PFSK-1 (cell line): Measurements from ENCODE around the gene PSME2.

ENCODE experiments used
- FOXP2 ChIP-seq: optimal IDR thresholded peaks from 2 replicates; pipeline ENCODE3; 2011; ENCODE audit warnings: borderline replicate concordance, control low read depth, inconsistent platforms; ENCODE audit not compliant: insufficient read depth; ENCODE audit errors: extremely low read length, extremely low read depth
- POLR2AphosphoS5 ChIP-seq: IDR thresholded peaks from 2 replicates; pipeline ENCODE4 v1.6.1; 2012; ENCODE audit warnings: low read depth, mild to moderate bottlenecking, control low read depth, low read length, moderate library complexity
- SIN3A ChIP-seq: IDR thresholded peaks from 2 replicates; pipeline ENCODE4 v1.6.1; 2012; ENCODE audit warnings: mild to moderate bottlenecking, low read length, moderate library complexity, borderline replicate concordance; ENCODE audit not compliant: insufficient read depth
- TAF1 ChIP-seq: IDR thresholded peaks from 2 replicates; pipeline ENCODE4 v1.6.1; 2012; ENCODE audit warnings: low read length, control low read depth, borderline replicate concordance; ENCODE audit not compliant: insufficient read depth
- TF ChIP-seq, protein P1 (sequence below), 2 experiments: IDR thresholded peaks; 2 replicates each; pipeline versions ENCODE4 v1.6.1 to v1.8.0; 2011 to 2012; ENCODE audit warnings: low read depth in 2 of 2, low read length in 2 of 2, control low read depth in 1 of 2, inconsistent platforms in 1 of 2, mild to moderate bottlenecking in 1 of 2, moderate library complexity in 1 of 2; ENCODE audit not compliant: insufficient read depth in 1 of 2

DNA sequence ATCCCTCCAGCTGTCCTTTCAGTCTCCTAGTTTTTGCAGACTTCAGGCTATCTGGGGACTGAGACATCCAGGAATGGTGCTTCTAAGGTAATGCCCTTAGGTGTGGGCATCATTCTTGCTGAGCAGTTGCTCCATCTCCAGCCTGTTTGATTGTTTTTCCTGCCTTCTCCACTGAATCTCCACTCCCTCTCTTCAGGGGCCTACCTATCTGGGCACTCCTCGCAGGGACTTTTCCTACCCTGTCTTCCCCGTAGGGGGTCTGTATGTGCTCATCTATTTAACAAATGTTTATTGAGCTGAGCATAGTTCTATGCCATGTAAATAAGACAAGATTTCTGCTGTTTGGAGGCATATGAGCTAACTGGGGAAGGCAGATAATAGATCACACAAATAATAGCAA is 13.4 kb downstream of the PSME2 start:
- TF ChIP-seq SIN3A (no peak), TAF1 (no peak), POLR2AphosphoS5 (no peak), FOXP2 (no peak)
- TF ChIP-seq, protein P1, sequence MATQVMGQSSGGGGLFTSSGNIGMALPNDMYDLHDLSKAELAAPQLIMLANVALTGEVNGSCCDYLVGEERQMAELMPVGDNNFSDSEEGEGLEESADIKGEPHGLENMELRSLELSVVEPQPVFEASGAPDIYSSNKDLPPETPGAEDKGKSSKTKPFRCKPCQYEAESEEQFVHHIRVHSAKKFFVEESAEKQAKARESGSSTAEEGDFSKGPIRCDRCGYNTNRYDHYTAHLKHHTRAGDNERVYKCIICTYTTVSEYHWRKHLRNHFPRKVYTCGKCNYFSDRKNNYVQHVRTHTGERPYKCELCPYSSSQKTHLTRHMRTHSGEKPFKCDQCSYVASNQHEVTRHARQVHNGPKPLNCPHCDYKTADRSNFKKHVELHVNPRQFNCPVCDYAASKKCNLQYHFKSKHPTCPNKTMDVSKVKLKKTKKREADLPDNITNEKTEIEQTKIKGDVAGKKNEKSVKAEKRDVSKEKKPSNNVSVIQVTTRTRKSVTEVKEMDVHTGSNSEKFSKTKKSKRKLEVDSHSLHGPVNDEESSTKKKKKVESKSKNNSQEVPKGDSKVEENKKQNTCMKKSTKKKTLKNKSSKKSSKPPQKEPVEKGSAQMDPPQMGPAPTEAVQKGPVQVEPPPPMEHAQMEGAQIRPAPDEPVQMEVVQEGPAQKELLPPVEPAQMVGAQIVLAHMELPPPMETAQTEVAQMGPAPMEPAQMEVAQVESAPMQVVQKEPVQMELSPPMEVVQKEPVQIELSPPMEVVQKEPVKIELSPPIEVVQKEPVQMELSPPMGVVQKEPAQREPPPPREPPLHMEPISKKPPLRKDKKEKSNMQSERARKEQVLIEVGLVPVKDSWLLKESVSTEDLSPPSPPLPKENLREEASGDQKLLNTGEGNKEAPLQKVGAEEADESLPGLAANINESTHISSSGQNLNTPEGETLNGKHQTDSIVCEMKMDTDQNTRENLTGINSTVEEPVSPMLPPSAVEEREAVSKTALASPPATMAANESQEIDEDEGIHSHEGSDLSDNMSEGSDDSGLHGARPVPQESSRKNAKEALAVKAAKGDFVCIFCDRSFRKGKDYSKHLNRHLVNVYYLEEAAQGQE (IDR thresholded peaks at IDR 0.05; ENCODE audit: insufficient read depth in 1 of 2, low read depth in 2 of 2, low read length in 2 of 2), result no peak
